ENCODE measurements around the gene YIF1A. TPM values are rescaled to one million over a fixed set of nuclear protein-coding genes. Genes with fewer than 3 reads are reported as not detected.

Gene YIF1A
- total and polyA plus RNA-seq, 2 experiments from 2014 or later: 222 to 259 TPM

DNA sequence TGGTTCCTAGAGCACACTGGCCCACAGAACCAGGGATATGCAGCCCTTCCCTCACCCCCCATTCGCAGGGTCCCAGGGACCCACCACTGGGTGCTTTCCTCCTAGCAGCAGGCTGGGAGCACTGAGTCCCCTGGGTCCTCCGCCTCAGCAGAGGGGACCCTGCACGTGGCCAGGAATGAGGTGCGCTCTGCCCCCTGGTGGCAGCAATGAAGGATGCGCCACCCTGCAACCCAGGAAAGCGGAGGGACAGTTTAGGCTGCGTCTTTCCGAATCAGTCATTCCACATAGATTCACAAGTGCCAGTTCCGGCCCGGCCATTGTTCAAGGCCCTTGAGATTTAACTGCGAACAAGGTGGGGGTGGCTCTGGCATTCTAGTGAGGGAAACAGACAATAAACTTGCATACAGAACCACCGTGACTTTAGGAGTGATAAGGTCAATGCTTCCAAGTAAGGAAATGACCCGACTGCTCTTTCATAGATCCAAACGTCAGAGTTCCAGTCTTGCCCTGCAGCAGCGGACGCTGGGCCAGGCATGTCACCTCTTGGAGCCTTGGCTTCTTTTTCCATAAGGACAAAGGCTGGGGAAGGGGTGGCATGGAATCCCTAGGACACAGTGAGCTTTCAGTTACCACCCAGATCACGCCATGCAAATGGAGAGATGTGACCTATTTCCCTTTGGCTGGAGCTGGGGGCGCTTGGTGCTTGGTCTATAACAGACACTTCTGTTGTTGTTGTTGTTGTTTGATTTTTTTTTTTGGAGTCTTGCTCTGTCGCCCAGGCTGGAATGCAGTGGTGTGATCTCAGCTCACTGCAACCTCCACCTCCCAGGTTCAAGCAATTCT lies 39.6 kb upstream of the YIF1A start:
- peak overlapping the region; percentile 36; the same call in 1 of the 2 replicates for H3K4me3 ChIP-seq
- peaks cover 44% of the 10 kb centered on the region for H3F3A ChIP-seq (ENCODE audit: insufficient read depth)
- H3K4me1 ChIP-seq (ENCODE audit: insufficient read depth): peaks cover 47% of the 10 kb centered on the region
- peak overlapping the region; percentile 40 for H3K4me2 ChIP-seq (ENCODE audit: unreplicated experiment)
- H3K27me3 ChIP-seq (replicated peaks; ENCODE audit: insufficient read depth): no peaks in the 10 kb centered on the region
- WGBS, 2 experiments (ENCODE audit: low coverage in 1 of 2, low lambda C conversion rate in 2 of 2, missing lambda C conversion rate in 2 of 2): 8 to 9% methylated on average over 19 of the region's 19 CpGs
- H2AFZ ChIP-seq: peak overlapping the region; percentile 57; the same call in 1 of the 2 replicates
- no peaks in the 10 kb centered on the region for H4K20me1 ChIP-seq (ENCODE audit: insufficient read depth)
- peak overlapping the region; percentile 95 for H3K27ac ChIP-seq
- H3K9me2 ChIP-seq (ENCODE audit: insufficient read depth): no peaks in the 10 kb centered on the region
- no peak for TF ChIP-seq EZH2phosphoT487 (IDR thresholded peaks at IDR 0.05; ENCODE audit: insufficient read depth, low read depth)
- no peak for TF ChIP-seq EZH2 (IDR thresholded peaks at IDR 0.05; ENCODE audit: insufficient read depth, poor library complexity, severe bottlenecking)
- H3K9ac ChIP-seq: peak overlapping the region; percentile 76
- DNase-seq: peak; percentile 86
- H3K9me3 ChIP-seq (ENCODE audit: low read depth): no peaks in the 10 kb centered on the region
- in situ Hi-C loops (cut with MboI): no loop called here
- H3K79me2 ChIP-seq (ENCODE audit: insufficient read depth): peaks cover 13% of the 10 kb centered on the region
- no peaks in the 10 kb centered on the region; the same call in 1 of the 2 replicates for H3K36me3 ChIP-seq (ENCODE audit: low read depth)

DNA sequence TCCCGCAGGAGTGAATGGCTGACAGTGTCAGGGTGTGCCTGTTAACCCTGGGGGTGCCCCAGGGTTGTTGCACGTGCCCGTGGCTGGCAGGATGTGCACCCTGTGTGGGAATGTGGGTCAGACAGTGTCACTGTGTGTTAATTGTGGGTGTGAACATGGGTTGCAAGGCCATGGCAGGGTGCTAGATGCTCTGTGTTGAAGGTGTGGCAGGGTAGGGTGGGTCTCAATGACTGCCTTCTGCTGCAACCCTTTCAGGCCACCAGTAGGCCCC lies 39.0 kb upstream of the YIF1A start:
- H3K79me2 ChIP-seq (ENCODE audit: insufficient read depth): peaks cover 7% of the 10 kb centered on the region
- 0 out of 2 replicates have a peak overlapping the region, but pooled peaks have one; percentile 1 for H3K4me3 ChIP-seq
- H3K27ac ChIP-seq: peak overlapping the region; percentile 95
- 0 to 8% methylated on average over 3 of the region's 3 CpGs for WGBS, 2 experiments (ENCODE audit: low coverage in 1 of 2, low lambda C conversion rate in 2 of 2, missing lambda C conversion rate in 2 of 2)
- in situ Hi-C loops (cut with MboI): no loop called here
- H4K20me1 ChIP-seq (ENCODE audit: insufficient read depth): no peaks in the 10 kb centered on the region
- no peaks in the 10 kb centered on the region for H3K27me3 ChIP-seq (replicated peaks; ENCODE audit: insufficient read depth)
- no peaks in the 10 kb centered on the region; the same call in 1 of the 2 replicates for H3K36me3 ChIP-seq (ENCODE audit: low read depth)
- H3K9ac ChIP-seq: peak overlapping the region; percentile 76
- H3F3A ChIP-seq (ENCODE audit: insufficient read depth): peaks cover 49% of the 10 kb centered on the region
- peak overlapping the region; percentile 40 for H3K4me2 ChIP-seq (ENCODE audit: unreplicated experiment)
- no peaks in the 10 kb centered on the region for H3K9me3 ChIP-seq (ENCODE audit: low read depth)
- no peak overlapping the region for H2AFZ ChIP-seq
- H3K9me2 ChIP-seq (ENCODE audit: insufficient read depth): no peaks in the 10 kb centered on the region
- H3K4me1 ChIP-seq (ENCODE audit: insufficient read depth): peaks cover 47% of the 10 kb centered on the region
- peak; percentile 81 for DNase-seq
- no peak for TF ChIP-seq EZH2 (IDR thresholded peaks at IDR 0.05; ENCODE audit: insufficient read depth, poor library complexity, severe bottlenecking)
- TF ChIP-seq EZH2phosphoT487 (IDR thresholded peaks at IDR 0.05; ENCODE audit: insufficient read depth, low read depth): no peak

DNA sequence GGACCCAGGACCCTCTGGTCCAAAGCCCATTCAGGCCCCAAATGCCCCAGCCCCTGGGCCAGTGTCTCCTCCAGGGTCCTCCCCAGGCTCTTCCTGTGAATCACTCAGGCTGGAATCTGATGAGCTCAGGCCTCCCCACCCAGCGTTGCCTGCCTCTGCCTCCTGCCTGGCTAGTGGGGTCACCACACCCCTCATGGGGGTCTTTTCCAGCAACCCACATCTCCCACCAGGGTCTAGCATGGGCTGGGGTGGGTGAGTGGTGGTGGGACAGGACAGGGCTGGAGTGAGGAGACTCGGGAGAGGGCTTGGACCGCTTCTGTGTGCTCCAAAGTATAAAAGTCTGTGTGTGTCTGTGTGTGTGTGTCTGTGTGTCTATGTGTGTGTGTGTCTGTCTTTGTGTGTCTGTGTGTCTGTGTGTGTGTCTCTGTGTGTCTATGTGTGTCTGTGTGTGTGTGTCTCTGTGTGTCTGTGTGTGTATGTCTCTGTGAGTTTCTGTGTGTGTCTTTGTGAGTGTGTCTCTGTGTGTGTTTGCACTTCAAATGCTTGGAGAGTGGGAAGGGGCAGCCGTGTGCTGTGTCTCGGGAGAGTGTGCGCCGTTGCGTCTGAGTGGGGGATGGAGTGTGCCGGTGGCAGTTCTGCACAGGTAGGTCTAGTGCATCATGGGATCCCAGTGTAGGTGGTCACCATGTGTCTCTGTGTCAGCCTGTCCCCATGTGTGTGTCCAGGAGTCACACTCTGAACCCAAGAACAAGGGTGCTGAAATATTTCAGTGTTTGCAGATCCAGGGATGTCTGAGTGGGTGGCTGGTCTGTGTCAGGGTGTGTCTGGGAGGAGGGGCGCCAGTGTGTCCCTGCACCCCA lies 38.5 kb upstream of the YIF1A start:
- no peaks in the 10 kb centered on the region for H3K27me3 ChIP-seq (replicated peaks; ENCODE audit: insufficient read depth)
- peak overlapping the region; percentile 76 for H3K9ac ChIP-seq
- H2AFZ ChIP-seq: peak overlapping the region; percentile 34; the same call in 1 of the 2 replicates
- H3K27ac ChIP-seq: peak overlapping the region; percentile 95
- 2% methylated on average over 10 of the region's 10 CpGs for WGBS, 2 experiments (ENCODE audit: low coverage in 1 of 2, low lambda C conversion rate in 2 of 2, missing lambda C conversion rate in 2 of 2)
- H3K36me3 ChIP-seq (ENCODE audit: low read depth): no peaks in the 10 kb centered on the region; the same call in 1 of the 2 replicates
- 0 out of 2 replicates have a peak, but pooled peaks cover 2% of the 10 kb centered on the region for H3K79me2 ChIP-seq (ENCODE audit: insufficient read depth)
- no peaks in the 10 kb centered on the region for H3K9me3 ChIP-seq (ENCODE audit: low read depth)
- no peak for TF ChIP-seq EZH2 (IDR thresholded peaks at IDR 0.05; ENCODE audit: insufficient read depth, poor library complexity, severe bottlenecking)
- no peak for TF ChIP-seq EZH2phosphoT487 (IDR thresholded peaks at IDR 0.05; ENCODE audit: insufficient read depth, low read depth)
- DNase-seq: peak; percentile 92
- no peaks in the 10 kb centered on the region for H3K9me2 ChIP-seq (ENCODE audit: insufficient read depth)
- no peaks in the 10 kb centered on the region for H4K20me1 ChIP-seq (ENCODE audit: insufficient read depth)
- peak overlapping the region; percentile 68 for H3K4me2 ChIP-seq (ENCODE audit: unreplicated experiment)
- peak overlapping the region; percentile 39 for H3K4me3 ChIP-seq
- in situ Hi-C loops (cut with MboI): no loop called here
- peaks cover 50% of the 10 kb centered on the region for H3K4me1 ChIP-seq (ENCODE audit: insufficient read depth)
- peaks cover 49% of the 10 kb centered on the region for H3F3A ChIP-seq (ENCODE audit: insufficient read depth)
